ENCODE results near the gene NACAD.

The NACAD gene

GRCh38 chr7:45073031-45073785, 15.6 kb downstream of the NACAD start:
- no peak for TF ChIP-seq CTCF (conservative IDR thresholded peaks at IDR 0.05; ENCODE audit: low read depth, low read length)
- no peak for DNase-seq (ENCODE audit: low read depth)
- H3K4me3 ChIP-seq (ENCODE audit: low read length): no peak overlapping the region

GRCh38 chr7:45072131-45073030, 16.4 kb downstream of the NACAD start:
- no peak for TF ChIP-seq CTCF (conservative IDR thresholded peaks at IDR 0.05; ENCODE audit: low read depth, low read length)
- no peak for DNase-seq (ENCODE audit: low read depth)
- H3K4me3 ChIP-seq (ENCODE audit: low read length): no peak overlapping the region

GRCh38 chr7:45071528-45071927, 17.2 kb downstream of the NACAD start:
- H3K4me3 ChIP-seq (ENCODE audit: low read length): no peak overlapping the region
- DNase-seq (ENCODE audit: low read depth): no peak
- no peak for TF ChIP-seq CTCF (conservative IDR thresholded peaks at IDR 0.05; ENCODE audit: low read depth, low read length)

GRCh38 chr7:45070254-45070642, 18.5 kb downstream of the NACAD start:
- DNase-seq (ENCODE audit: low read depth): no peak
- H3K4me3 ChIP-seq (ENCODE audit: low read length): no peak overlapping the region
- TF ChIP-seq CTCF (conservative IDR thresholded peaks at IDR 0.05; ENCODE audit: low read depth, low read length): no peak

- no peak for TF ChIP-seq CTCF (conservative IDR thresholded peaks at IDR 0.05; ENCODE audit: low read depth, low read length)
- H3K4me3 ChIP-seq (ENCODE audit: low read length): no peak overlapping the region
- no peak for DNase-seq (ENCODE audit: low read depth)
Measured at GRCh38 chr7:45069444-45070253, 19.1 kb downstream of the NACAD start.

DNA sequence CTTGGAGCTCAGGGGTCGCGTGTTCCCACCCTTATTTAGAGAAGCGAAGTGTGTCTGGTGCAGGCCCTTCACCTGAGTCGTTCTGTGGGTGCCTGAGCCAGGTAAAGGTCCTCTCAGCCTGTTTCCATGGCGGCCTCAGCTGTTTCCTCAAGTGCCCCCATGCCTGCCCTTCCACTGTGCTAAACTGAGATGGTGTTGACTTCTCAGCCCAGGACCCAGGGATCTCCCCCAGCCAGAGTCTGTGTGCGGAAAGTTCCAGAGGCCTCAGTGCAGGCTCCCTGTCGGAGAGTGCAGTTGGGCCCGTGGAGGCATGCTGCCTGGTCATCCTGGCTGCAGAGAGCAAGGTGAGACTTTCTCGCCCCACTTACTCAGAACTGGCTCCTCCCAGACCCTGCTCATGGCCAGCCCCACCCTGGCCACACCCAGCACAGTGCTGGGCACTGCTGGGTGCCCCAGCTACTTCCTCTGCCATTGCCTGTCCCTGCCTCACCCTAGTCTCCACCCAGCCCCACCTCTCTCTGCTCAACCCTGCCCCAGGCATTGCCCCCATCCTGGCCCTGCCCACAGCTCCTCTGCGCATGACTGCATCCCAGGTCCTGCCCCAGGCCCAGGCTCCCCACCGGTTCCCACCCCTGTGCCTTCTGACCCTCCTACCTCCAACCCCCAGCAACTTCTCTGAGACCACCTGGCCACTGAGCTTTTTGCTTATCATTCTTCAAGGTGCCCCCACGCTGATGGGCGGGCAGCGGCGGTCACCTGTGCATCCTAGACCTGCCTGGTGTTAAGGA, 20.3 kb downstream of the NACAD start:
- DNase-seq (ENCODE audit: low read depth): no peak
- no peak for TF ChIP-seq CTCF (conservative IDR thresholded peaks at IDR 0.05; ENCODE audit: low read depth, low read length)
- H3K4me3 ChIP-seq (ENCODE audit: low read length): no peak overlapping the region

All from retinal pigment epithelial cell (primary cell).